NCI-H446 treated with DMSO at 0.1 percent for 48 hours (cell line): ENCODE measurements around the gene ACP6.
"Not testable (repeated sequence)": the region's sequence is repeated elsewhere in the genome, so short reads cannot be mapped to it uniquely, and the experiment has no call there.

Experiments
- DNase-seq: peaks from one replicate; lab custom pipeline; 2025; lab: John Stamatoyannopoulos, UW

Gene ACP6

GRCh38 chr1:147620543-147620942, 49.8 kb downstream of the ACP6 start:
- no peak for DNase-seq

- no peak for DNase-seq
These were observed 50.6 kb downstream of the ACP6 start for GRCh38 chr1:147619741-147620140.

- DNase-seq = no peak
These were observed 51.6 kb downstream of the ACP6 start for GRCh38 chr1:147618771-147619170.

GRCh38 chr1:147618077-147618569, 52.2 kb downstream of the ACP6 start:
- no peak for DNase-seq

GRCh38 chr1:147614966-147615365, 55.4 kb downstream of the ACP6 start:
- DNase-seq = not testable (repeated sequence)

GRCh38 chr1:147613506-147613905, 56.8 kb downstream of the ACP6 start:
- no peak for DNase-seq

GRCh38 chr1:147612366-147612765, 58.0 kb downstream of the ACP6 start:
- DNase-seq = no peak

GRCh38 chr1:147611586-147611985, 58.7 kb downstream of the ACP6 start:
- no peak for DNase-seq

GRCh38 chr1:147611021-147611426, 59.3 kb downstream of the ACP6 start:
- no peak for DNase-seq

GRCh38 chr1:147609358-147609757, 61.0 kb downstream of the ACP6 start:
- no peak for DNase-seq

GRCh38 chr1:147608596-147608995, 61.7 kb downstream of the ACP6 start:
- no peak for DNase-seq

- no peak for DNase-seq
These were observed 64.7 kb downstream of the ACP6 start for GRCh38 chr1:147605591-147605990.

GRCh38 chr1:147603986-147604385, 66.3 kb downstream of the ACP6 start:
- no peak for DNase-seq

- DNase-seq = no peak
These were observed 69.9 kb downstream of the ACP6 start for GRCh38 chr1:147600119-147601111.

GRCh38 chr1:147599362-147600118, 70.8 kb downstream of the ACP6 start:
- peak; percentile 91 for DNase-seq

GRCh38 chr1:147598621-147599361, 71.5 kb downstream of the ACP6 start:
- DNase-seq = no peak

- no peak for DNase-seq
These were observed 73.3 kb downstream of the ACP6 start for GRCh38 chr1:147597010-147597409.
